Nephron (organoid): ENCODE results near the gene EXD3.
"Not testable (repeated sequence)": the region's sequence is repeated elsewhere in the genome, so short reads cannot be mapped to it uniquely, and the experiment has no call there.

Source experiments
- H3K27ac Mint-ChIP-seq, 3 experiments: 2 replicates each; pipeline ENCODE4 v1.8.0; 2020; ENCODE audit warnings: mixed read lengths in 3 of 3, mild to moderate bottlenecking in 2 of 3, moderate library complexity in 1 of 3
- H3K27me3 Mint-ChIP-seq: 2 replicates; pipeline ENCODE4 v1.8.0; 2021; ENCODE audit warnings: low read depth, mild to moderate bottlenecking, moderate library complexity, mixed read lengths
- H3K36me3 Mint-ChIP-seq: 2 replicates; pipeline ENCODE4 v1.8.0; 2020; ENCODE audit warnings: low read depth, mixed read lengths
- H3K4me1 Mint-ChIP-seq: 2 replicates; pipeline ENCODE4 v1.8.0; 2020; ENCODE audit warnings: mixed read lengths
- H3K4me3 Mint-ChIP-seq, 3 experiments: 2 replicates each; pipeline ENCODE4 v1.8.0; 2020; ENCODE audit warnings: mild to moderate bottlenecking in 3 of 3, mixed read lengths in 3 of 3, moderate library complexity in 2 of 3
- H3K9me3 Mint-ChIP-seq: 2 replicates; pipeline ENCODE4 v1.8.0; 2020; ENCODE audit warnings: mixed read lengths
- TF ChIP-seq, protein P1 (sequence below), 3 experiments: fragments of 200-600 bp; sonication (generic); IDR thresholded peaks; one replicate each; pipeline ENCODE4 v1.5.0; 2021; ENCODE audit warnings: antibody characterized with exemption in 3 of 3; ENCODE audit not compliant: unreplicated experiment in 3 of 3

Gene EXD3

GRCh38 chr9:137263506-137263905, 159.5 kb downstream of the EXD3 start:
- TF ChIP-seq, protein P1, sequence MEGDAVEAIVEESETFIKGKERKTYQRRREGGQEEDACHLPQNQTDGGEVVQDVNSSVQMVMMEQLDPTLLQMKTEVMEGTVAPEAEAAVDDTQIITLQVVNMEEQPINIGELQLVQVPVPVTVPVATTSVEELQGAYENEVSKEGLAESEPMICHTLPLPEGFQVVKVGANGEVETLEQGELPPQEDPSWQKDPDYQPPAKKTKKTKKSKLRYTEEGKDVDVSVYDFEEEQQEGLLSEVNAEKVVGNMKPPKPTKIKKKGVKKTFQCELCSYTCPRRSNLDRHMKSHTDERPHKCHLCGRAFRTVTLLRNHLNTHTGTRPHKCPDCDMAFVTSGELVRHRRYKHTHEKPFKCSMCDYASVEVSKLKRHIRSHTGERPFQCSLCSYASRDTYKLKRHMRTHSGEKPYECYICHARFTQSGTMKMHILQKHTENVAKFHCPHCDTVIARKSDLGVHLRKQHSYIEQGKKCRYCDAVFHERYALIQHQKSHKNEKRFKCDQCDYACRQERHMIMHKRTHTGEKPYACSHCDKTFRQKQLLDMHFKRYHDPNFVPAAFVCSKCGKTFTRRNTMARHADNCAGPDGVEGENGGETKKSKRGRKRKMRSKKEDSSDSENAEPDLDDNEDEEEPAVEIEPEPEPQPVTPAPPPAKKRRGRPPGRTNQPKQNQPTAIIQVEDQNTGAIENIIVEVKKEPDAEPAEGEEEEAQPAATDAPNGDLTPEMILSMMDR (IDR thresholded peaks at IDR 0.05; ENCODE audit: unreplicated experiment in 3 of 3), result no peak
- H3K9me3 Mint-ChIP-seq, result no peaks in the 10 kb centered on the region
- H3K36me3 Mint-ChIP-seq, result peaks cover 20% of the 10 kb centered on the region

DNA sequence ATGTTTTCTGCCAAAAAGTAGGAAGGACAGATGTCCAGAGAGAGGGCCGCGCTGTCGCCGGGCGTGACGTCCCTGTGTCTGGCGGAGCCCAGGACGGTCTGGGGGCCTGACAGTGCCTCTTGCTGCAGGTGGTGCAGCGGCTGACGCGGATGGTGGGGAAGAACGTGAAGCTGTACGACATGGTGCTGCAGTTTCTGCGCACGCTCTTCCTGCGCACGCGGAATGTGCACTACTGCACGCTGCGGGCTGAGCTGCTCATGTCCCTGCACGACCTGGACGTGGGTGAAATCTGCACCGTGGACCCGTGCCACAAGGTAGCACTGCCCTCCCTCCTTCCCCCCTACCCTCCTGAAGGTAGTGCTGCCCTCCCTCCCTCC, 160.1 kb downstream of the EXD3 start:
- H3K27me3 Mint-ChIP-seq, result no peaks in the 10 kb centered on the region
- peaks cover 6% of the 10 kb centered on the region for H3K4me1 Mint-ChIP-seq
- H3K9me3 Mint-ChIP-seq, result no peaks in the 10 kb centered on the region
- TF ChIP-seq, protein P1 (IDR thresholded peaks at IDR 0.05; ENCODE audit: unreplicated experiment in 3 of 3), result no peak
- peaks cover 18% of the 10 kb centered on the region for H3K36me3 Mint-ChIP-seq
- H3K4me3 Mint-ChIP-seq, result no peak overlapping the region
- H3K27ac Mint-ChIP-seq, result no peak overlapping the region

More at GRCh38 chr9:137263506-137263905, 159.5 kb downstream of the EXD3 start:
- Mint-ChIP-seq H3K27ac (no peak overlapping the region), H3K4me1 (peaks cover 6% of the 10 kb centered on the region), H3K4me3 (no peak overlapping the region), H3K27me3 (no peaks in the 10 kb centered on the region)

DNA sequence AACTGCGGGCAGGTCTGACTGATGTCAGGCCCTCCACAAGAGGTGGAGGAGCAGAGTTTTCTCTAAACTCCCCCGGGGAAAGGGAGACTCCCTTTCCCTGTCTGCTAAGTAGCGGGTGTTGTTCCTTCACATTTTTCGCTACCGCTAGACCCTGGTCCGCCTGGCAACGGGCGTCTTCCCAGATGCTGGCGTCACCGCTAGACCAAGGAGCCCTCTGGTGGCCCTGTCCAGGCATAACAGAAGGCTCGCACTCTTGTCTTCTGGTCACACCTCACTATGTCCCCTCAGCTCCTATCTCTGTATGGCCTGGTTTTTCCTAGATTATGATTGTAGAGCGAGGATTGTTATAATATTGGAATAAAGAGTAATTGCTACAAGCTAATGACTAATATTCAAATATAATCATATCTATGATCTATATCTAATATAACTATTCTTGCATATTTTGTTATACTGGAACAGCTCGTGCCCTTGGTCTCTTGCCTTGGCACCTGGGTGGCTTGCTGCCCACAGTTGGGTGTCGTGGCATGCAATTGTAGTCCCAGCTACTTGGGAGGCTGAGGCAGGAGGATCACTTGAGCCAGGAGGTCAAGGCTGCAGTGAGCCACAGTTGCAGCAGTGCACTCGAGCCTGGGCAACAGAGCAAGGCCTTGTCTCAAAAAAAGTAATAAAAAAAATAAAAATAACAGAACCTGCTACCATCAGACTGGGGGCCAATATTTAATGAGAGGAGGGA, 160.6 kb downstream of the EXD3 start:
- H3K27ac Mint-ChIP-seq, H3K27me3 Mint-ChIP-seq, H3K4me3 Mint-ChIP-seq, H3K4me1 Mint-ChIP-seq, H3K9me3 Mint-ChIP-seq: not testable (repeated sequence)
- H3K36me3 Mint-ChIP-seq, result peaks cover 14% of the 10 kb centered on the region
- TF ChIP-seq, protein P1 (IDR thresholded peaks at IDR 0.05; ENCODE audit: unreplicated experiment in 3 of 3), result peak; percentile 36 to 58 (median 57)
